GM10847 (cell line): ENCODE results near the gene CLCN6.

ENCODE experiments used
- POLR2A ChIP-seq: IDR thresholded peaks from 2 replicates; pipeline ENCODE4 v1.6.1; 2011; ENCODE audit not compliant: insufficient read length; ENCODE audit errors: extremely low read depth

CLCN6 gene

GRCh38 chr1:11882814-11883538 is 77.0 kb downstream of the CLCN6 start:
- no peak for TF ChIP-seq POLR2A

- no peak for TF ChIP-seq POLR2A
Measured at GRCh38 chr1:11885916-11886315, 79.9 kb downstream of the CLCN6 start.

GRCh38 chr1:11886986-11887665 is 81.1 kb downstream of the CLCN6 start:
- no peak for TF ChIP-seq POLR2A

GRCh38 chr1:11887666-11888007 is 81.6 kb downstream of the CLCN6 start:
- TF ChIP-seq POLR2A, result no peak

- TF ChIP-seq POLR2A, result no peak
Measured at GRCh38 chr1:11888206-11888876, 82.3 kb downstream of the CLCN6 start.

GRCh38 chr1:11888877-11889208 is 82.9 kb downstream of the CLCN6 start:
- no peak for TF ChIP-seq POLR2A

GRCh38 chr1:11891433-11892186 is 85.6 kb downstream of the CLCN6 start:
- no peak for TF ChIP-seq POLR2A
